GM19035 (cell line): ENCODE measurements around the gene CCNK.

ENCODE experiments used
- ATAC-seq: cut with Tn5 transposase; IDR thresholded peaks from one replicate; pipeline ENCODE4 v1.9.1; 2021; ENCODE audit not compliant: unreplicated experiment

Gene CCNK

GRCh38 chr14:99505089-99505488 lies 23.9 kb downstream of the CCNK start:
- no peak for ATAC-seq

DNA sequence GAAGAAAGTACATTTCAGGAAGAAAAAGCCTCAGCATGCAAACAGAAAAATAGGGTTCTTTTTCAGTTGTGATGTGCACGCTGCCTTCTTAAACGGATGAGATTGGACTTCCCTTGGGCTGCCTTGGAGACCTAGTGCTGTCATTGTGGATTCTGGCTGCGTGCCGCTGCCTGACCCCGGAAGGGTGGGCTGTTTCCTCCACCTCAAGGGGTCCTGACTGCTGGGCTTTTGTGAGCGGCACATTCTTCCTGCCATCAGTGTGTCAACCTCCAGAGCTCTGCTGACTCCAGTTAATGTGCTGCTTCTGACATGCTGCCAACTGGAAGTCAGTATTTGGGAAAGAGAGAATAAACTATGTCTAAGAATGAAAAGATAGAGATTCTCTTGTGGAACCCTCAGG lies 25.1 kb downstream of the CCNK start:
- ATAC-seq: no peak

- no peak for ATAC-seq
These were observed 26.8 kb downstream of the CCNK start for GRCh38 chr14:99507860-99508640.

DNA sequence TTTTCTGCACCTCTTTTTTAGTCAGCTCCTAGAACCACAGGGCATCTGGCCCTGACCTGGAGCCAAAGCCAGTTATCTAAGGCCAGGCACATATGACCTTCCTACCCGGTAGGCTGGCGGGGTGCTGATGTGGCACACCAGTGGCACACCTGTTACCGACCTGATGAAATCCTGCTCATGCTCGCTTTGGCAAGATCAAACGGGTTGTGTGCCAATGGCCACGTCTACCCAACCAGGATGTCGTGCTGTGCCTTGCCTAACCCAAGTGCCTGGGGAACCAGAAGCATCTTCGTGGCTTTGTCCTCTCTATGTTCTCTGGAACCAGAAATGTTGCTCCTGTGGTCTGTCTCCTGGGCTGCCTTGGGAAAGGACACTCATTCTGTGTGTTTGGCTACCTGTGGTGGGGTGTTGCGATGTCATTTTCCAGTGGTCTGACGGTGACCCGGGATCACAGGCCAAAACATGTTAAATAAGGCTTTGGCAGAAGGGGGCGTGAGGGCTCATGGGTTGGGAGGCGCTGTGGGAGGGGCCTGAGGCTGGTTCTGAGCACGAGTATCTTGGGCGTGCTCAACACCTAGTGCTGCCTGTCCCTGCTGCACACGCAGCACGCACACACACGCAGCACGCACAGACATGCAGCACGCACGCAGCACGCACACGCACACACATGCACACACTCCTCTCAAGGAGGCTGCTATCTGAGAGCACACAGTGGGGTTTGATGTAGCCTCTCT lies 27.9 kb downstream of the CCNK start:
- no peak for ATAC-seq

DNA sequence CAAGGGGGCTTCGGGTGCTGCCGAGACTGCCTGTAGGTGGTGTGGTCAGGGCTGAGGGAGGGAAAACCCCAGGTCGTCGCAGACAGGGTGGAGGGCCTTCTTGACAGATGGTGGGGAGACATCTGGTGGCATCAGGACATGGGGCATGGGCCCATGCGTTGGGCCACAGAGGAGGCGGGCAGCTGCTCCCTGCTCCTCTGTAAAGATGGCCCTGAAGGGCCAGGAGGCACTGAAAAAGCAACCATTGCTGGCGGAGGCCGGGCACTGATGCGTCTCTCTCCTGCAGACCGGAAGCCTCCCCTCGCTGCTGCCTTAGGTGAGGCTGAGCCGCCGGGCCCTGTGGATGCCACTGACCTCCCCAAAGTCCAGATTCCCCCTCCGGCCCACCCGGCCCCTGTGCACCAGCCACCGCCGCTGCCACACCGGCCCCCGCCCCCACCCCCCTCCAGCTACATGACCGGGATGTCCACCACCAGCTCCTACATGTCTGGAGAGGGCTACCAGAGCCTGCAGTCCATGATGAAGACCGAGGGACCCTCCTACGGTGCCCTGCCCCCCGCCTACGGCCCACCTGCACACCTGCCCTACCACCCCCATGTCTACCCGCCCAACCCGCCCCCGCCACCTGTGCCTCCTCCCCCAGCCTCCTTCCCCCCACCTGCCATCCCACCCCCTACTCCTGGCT lies 28.8 kb downstream of the CCNK start:
- ATAC-seq: no peak

DNA sequence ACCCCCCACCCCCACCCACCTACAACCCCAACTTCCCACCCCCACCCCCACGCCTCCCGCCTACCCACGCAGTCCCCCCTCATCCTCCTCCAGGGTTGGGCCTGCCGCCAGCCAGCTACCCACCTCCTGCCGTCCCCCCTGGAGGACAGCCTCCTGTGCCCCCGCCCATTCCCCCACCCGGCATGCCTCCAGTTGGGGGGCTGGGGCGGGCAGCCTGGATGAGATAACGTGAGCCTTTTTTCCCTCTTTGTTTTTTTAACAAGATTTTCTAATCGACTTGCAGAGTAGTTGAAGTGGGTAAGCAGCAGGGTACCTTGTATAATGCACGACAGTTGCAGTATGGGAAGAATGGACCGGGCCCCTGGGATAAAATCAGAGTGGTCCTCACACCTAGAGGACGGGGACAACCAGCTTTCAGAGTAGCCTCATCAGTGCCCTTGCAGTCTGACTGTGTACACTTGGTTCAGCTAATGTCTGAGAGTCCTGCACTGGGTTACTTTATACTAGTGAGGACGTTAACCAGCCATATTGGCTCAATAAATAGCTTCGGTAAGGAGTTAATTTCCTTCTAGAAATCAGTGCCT lies 29.4 kb downstream of the CCNK start:
- ATAC-seq: no peak

DNA sequence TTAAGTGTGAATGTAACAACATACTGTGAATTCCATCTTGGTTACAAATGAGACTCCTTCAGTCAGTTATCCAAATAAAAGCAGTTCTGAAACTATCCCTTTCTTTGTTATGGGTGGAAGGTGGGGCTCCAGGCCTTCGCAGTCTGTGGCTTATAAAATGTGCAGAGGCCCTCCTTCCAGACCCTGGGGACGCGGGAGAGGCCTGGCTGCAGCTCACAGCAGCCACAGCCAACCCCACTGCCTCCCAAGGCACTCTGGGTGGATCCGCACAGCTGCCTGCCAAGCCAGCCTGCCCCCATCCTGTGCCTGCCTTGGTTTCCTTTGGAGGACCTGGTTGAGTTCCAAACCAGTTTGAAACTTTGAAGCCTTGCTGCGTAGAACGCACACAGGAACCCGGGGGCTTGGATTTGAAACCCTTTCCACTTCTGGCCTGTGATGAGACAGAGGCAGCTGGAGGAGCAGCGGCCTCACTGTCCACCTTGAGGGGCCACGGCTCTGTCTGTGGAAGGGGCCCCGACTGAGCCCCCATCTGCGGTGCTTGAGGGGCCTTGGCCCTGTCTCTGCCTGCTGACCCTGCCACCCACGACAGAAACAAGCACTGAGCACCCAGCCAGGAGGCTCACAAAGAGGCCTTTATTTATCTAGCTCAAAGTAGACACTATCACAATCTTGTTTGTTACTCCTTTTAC lies 30.4 kb downstream of the CCNK start:
- ATAC-seq: no peak

- no peak for ATAC-seq
These were observed 30.9 kb downstream of the CCNK start for GRCh38 chr14:99512110-99512449.

DNA sequence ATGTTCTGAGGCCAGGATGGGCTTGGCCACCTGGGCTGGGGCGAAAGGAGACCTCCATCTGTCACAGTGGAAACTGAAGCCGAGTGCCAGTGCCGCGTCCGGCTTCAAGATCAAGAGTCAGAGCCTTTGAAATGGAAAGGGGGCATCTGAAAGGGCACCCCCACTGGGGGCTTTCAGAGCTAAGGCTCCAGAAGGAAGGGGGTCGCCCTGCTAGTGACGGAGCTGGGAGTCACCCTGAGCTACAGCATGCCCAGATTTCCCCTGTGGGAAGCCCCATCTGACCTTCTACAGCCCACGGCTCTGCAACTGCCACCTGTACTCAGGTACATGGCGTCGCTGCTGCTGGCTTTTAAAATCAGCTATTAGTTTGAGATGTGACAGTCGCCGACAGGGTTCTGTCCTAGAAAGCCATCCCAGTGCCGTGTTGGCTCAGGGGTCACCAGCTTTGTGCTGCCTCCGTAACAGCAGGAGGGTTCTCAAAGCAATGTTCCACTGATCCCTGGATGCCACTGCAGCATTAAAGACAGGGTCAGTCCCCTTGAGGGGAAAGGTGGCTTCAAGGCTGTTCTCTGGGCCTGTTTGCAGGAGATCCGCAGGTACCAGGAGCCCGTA lies 31.5 kb downstream of the CCNK start:
- no peak for ATAC-seq

GRCh38 chr14:99513183-99513694 lies 32.0 kb downstream of the CCNK start:
- ATAC-seq: no peak

- no peak for ATAC-seq
These were observed 32.8 kb downstream of the CCNK start for GRCh38 chr14:99513946-99514551.

DNA sequence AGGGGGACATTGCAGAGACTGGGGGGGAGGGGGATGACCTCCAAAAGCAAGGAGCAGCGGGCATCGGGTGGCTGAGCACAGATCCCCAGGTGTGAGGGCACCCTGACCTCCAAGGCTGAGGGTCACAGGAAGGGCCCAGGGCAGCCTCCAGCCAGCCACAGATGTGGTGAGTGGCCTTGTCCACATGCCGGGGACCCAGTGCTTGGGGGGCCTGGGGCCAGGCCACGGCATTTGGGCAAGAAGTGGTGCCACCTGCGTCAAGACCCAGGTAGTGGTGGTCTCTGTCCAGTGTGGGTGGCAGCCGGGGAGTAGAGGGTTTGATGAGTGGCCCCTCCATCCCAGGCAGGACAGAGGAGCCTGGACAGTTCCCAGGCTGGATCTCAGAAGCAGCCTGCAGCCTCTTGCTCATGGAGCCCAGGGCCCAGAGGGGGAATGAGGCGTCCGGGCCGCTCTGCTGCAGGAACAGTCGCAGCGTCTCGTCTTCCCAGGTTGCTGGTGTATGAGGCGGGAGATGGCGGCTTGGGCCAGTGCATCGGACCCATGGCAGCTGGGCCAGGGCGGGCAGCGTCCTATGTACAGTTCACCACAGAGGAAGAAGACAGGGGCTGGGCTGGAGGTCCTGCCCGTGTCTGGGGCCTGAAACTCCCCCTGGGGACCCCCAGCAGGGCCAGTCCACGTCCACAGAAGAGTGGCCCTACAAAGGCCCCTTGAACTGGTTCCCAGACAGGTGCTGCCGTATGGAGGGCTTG lies 33.5 kb downstream of the CCNK start:
- ATAC-seq: no peak

GRCh38 chr14:99515301-99516155 lies 34.3 kb downstream of the CCNK start:
- no peak for ATAC-seq

- no peak for ATAC-seq
These were observed 35.1 kb downstream of the CCNK start for GRCh38 chr14:99516156-99516870.

DNA sequence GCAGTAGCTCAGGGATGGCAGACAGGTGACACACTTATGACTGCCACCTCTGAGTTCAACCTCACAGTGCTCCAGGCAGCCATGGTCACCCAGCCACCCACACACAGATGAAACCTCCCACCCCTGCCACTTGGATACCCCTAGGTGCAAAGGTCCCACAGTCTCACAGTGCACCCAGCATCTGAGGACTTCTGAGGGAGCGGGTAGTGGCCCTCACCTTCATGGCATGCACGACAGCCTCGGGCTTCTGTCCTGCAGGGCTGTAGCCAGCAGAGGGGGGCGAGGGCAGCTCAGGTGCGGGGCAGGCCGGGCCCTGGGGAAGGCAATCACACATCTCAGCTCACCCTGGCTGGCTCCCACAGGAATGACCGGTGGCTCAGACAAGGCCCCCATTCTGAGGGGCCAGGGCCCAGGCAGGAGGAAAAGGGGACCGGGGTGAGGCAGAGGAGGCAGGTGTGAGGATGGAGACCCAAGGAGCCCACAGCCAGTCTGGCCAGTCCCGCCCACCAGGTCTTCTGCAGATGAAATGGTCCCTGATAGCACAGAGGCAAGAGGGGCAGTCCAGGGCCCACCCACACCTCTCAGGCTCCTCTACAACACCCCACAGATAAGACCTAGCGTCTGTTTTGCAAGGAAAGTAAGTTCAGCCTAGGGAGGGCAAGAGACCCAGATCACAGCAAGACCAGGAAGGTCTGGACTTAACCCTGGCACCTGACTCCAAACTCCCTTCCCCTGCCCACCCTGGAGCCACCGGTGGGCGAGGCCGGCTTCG lies 35.8 kb downstream of the CCNK start:
- no peak for ATAC-seq

GRCh38 chr14:99517643-99518381 lies 36.6 kb downstream of the CCNK start:
- ATAC-seq: no peak
